Bronchial epithelial cell (primary cell): ENCODE results near the gene CPNE4. TPM values are rescaled to one million over a fixed set of nuclear protein-coding genes. Genes with fewer than 3 reads are reported as not detected.
A peak's percentile ranks its signal among the peaks of the same experiment; 100 is the strongest.

Source experiments
- DNase-seq: peaks from one replicate; pipeline ENCODE4 v3.0.0-alpha.2; 2010; ENCODE audit warnings: low read depth
- FAIRE-seq: peaks from 2 replicates; lab custom pipeline; 2011; peaks lifted over from hg19 to GRCh38; lab: Jason Lieb, UNC
- H3K27me3 ChIP-seq: 2 replicates; pipeline ENCODE4 v1.5.1; 2011; ENCODE audit warnings: low read length; ENCODE audit not compliant: control insufficient read depth, insufficient read depth
- H3K36me3 ChIP-seq: 2 replicates; pipeline ENCODE4 v1.5.1; 2011; ENCODE audit warnings: low read length; ENCODE audit not compliant: control insufficient read depth, insufficient read depth
- H3K4me3 ChIP-seq: 2 replicates; pipeline ENCODE4 v1.5.1; 2011; ENCODE audit warnings: mild to moderate bottlenecking, low read depth, low read length, control low read depth
- total RNA-seq: library from RNA; depleted of rRNA; stranded (reverse); fragments of >200 nt; gene quantifications from 2 replicates; pipeline ENCODE4 v1.2.1, GENCODE V29; 2014
- TF ChIP-seq, protein P1 (sequence below): IDR thresholded peaks from 2 replicates; pipeline ENCODE4 v1.5.1; 2011; ENCODE audit warnings: mild to moderate bottlenecking, moderate library complexity, low read length, control low read depth, inconsistent platforms; ENCODE audit not compliant: insufficient read depth, severe bottlenecking

Gene CPNE4
- total RNA-seq, 1 donor from 2014 or later, result under 0.01 TPM

DNA sequence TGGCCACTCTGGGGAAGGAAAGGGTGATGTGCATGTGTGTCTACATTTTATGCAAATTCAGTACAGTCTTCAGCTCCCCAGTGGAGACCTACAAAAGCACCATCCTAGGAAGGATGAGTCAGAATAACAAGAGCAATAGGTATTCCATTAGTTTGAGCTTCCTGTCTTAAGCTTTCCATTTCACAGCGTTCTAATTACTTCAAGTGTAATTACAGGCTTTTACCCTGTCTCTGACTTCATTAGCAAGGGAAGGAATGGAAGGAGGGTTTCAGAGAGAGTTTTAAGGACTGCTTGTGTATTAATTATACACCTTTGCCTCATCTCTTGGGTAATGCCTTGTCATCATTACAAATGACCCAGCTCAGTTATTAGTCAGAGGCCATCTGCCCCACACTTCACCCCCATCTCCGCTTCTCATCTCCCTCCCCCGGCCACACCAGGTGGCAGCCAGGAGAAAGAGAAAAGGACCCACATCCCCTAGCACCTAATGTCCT lies 329.2 kb downstream of the CPNE4 start:
- TF ChIP-seq, protein P1, sequence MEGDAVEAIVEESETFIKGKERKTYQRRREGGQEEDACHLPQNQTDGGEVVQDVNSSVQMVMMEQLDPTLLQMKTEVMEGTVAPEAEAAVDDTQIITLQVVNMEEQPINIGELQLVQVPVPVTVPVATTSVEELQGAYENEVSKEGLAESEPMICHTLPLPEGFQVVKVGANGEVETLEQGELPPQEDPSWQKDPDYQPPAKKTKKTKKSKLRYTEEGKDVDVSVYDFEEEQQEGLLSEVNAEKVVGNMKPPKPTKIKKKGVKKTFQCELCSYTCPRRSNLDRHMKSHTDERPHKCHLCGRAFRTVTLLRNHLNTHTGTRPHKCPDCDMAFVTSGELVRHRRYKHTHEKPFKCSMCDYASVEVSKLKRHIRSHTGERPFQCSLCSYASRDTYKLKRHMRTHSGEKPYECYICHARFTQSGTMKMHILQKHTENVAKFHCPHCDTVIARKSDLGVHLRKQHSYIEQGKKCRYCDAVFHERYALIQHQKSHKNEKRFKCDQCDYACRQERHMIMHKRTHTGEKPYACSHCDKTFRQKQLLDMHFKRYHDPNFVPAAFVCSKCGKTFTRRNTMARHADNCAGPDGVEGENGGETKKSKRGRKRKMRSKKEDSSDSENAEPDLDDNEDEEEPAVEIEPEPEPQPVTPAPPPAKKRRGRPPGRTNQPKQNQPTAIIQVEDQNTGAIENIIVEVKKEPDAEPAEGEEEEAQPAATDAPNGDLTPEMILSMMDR, result no peak
- no peaks in the 10 kb centered on the region for H3K36me3 ChIP-seq
- H3K4me3 ChIP-seq, result no peak overlapping the region
- H3K27me3 ChIP-seq, result no peaks in the 10 kb centered on the region
- FAIRE-seq, result peak; percentile 66
- DNase-seq, result peak; percentile 61

DNA sequence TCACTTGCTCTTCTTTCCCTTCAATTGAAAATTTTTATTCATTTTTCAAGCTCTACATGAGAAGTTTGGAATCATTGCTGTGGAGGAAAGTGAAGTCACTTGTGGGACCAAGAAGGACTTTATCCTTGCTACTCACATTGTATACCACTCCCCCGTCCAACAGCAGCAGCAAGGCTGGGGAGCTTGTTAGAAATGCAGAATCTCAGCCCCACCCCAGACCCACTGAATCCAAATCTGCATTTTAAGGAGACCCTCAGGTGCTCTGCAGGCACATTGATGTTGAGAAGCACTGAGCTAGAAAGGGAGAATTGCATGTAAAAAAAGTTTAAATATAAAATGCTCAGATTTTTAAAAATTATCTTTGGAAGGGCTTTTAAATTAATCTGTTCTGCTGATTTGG lies 329.7 kb downstream of the CPNE4 start:
- DNase-seq (no peak), FAIRE-seq (no peak)
- no peaks in the 10 kb centered on the region for H3K27me3 ChIP-seq
- H3K4me3 ChIP-seq, result no peak overlapping the region
- TF ChIP-seq, protein P1, result no peak
- H3K36me3 ChIP-seq, result no peaks in the 10 kb centered on the region

DNA sequence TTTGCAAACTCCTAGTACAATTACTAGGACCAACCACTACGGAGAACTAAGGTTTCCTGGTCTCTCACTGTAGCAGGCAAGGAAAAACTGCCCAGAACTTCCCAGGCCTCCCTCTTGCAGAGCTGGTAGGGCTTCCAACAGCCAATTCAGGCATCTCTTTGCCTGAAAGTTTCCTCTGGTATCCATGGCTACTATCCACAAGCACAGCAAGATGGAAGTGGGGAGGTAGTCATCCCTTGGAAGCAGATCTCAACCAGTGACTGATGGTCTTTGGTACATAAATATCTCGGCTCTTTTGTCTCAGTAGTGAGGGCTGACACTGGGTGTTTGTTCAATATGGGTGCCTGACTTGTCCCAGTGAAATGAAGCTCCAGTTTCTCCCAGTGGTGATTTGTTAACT lies 330.7 kb downstream of the CPNE4 start:
- Histone ChIP-seq H3K27me3 (no peaks in the 10 kb centered on the region), H3K36me3 (no peaks in the 10 kb centered on the region), H3K4me3 (no peak overlapping the region)
- no peak for FAIRE-seq
- no peak for DNase-seq
- TF ChIP-seq, protein P1, result no peak

DNA sequence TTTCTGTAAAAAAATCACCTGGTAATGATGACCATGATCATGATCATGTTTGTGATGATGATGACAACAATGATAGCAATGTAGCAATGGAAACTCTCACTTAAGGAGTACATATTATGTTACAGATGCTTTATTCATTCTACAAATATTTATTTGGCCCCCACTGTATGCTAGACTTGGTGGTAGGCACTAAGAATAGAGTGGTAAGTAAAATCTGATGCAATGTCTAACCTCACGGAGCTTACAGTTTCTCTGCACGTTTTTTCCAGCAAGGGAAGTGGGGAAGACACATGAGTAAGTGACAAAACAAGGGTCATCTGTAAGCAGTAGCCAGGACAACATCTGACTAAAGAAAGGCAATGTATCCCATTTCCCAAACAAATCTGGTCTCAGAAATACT lies 332.7 kb downstream of the CPNE4 start:
- DNase-seq (peak; percentile 18), FAIRE-seq (no peak)
- Histone ChIP-seq H3K4me3 (no peak overlapping the region), H3K36me3 (no peaks in the 10 kb centered on the region), H3K27me3 (no peaks in the 10 kb centered on the region)
- TF ChIP-seq, protein P1, result no peak

DNA sequence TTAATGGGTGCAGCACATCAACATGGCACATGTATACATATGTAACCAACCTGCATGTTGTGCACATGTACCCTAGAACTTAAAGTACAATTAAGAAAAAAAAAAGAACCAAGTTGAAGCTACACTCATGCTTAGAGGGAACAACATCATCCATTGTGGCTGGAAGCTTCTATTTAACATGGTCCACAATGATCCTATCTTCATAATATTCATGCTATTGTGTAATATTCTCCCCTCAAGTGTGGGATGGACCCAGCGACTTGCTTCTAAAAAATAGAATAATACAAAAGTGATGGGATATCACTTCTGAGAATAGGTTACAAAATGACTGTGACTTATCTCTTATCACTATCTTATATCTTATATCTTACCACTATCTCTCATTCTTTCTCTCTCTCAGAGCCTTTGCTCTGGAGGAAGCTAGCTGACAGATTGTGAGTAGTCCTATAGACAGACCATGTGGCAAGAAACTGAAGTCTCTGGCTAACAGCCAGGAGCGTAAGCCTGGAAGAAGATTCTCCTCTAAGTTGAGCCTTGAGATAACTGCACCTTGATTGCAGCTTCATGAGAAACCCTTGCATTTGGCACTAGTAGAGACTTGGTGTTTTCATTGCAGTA lies 333.6 kb downstream of the CPNE4 start:
- TF ChIP-seq, protein P1, result no peak
- Histone ChIP-seq H3K27me3 (no peaks in the 10 kb centered on the region), H3K4me3 (no peak overlapping the region), H3K36me3 (no peaks in the 10 kb centered on the region)
- DNase-seq (no peak), FAIRE-seq (no peak)

DNA sequence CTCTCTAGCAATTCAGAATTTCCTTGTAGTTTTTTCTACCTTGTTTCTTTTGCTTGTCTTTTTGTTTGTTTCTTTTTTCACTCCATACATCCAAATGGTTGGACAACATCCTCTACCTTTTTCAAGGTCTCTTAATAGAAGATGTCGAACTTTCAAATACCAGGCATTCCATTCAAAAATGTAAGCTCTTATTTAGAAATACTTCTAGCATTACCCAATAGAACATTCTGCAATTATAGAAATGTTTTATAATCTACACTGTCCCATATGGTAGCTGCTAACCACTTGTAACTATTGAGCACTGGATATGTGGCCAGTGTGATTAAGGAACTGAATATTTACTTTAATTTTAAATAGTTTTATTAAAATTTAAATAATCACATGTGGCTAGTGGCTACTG lies 335.8 kb downstream of the CPNE4 start:
- TF ChIP-seq, protein P1, result no peak
- no peak for DNase-seq

More for the DNA sequence above, 335.8 kb downstream of the CPNE4 start:
- no peak overlapping the region for H3K4me3 ChIP-seq
- no peak for FAIRE-seq
- H3K27me3 ChIP-seq, result no peaks in the 10 kb centered on the region
- no peaks in the 10 kb centered on the region for H3K36me3 ChIP-seq
